OCI-LY3 (cell line): ENCODE results near the gene COL27A1.

Source experiments
- H2AFZ ChIP-seq: fragments of 200-600, 300-600 bp; shearing (Covaris generic); 2 replicates; pipeline ENCODE4 v1.6.0; 2014; ENCODE audit warnings: antibody characterized with exemption, low read depth, low read length
- H3K27ac ChIP-seq: fragments of 200-600, 300-600 bp; sonication (generic); 2 replicates; pipeline ENCODE4 v1.5.1; 2014; ENCODE audit warnings: mild to moderate bottlenecking, low read length, moderate library complexity, mixed read lengths
- H3K27me3 ChIP-seq: fragments of 200-600, 300-600 bp; sonication (generic); 2 replicates; pipeline ENCODE4 v1.6.1; 2014; ENCODE audit warnings: low read depth, low read length, mixed read lengths
- H3K36me3 ChIP-seq: fragments of 200-600, 300-600 bp; sonication (generic); replicated peaks from 2 replicates; pipeline ENCODE3; 2014; ENCODE audit warnings: low read depth, low read length, mixed read lengths
- H3K4me1 ChIP-seq: fragments of 300-600, 200-600 bp; sonication (generic); 2 replicates; pipeline ENCODE4 v1.6.1; 2014; ENCODE audit warnings: low read length, mixed read lengths
- H3K4me2 ChIP-seq: fragments of 200-600, 300-600 bp; sonication (generic); 2 replicates; pipeline ENCODE4 v1.6.1; 2014; ENCODE audit warnings: low read length, mixed read lengths
- H3K4me3 ChIP-seq: fragments of 300-600, 200-600 bp; sonication (generic); 2 replicates; pipeline ENCODE4 v1.5.1; 2014; ENCODE audit warnings: antibody characterized with exemption, mild to moderate bottlenecking, low read length, moderate library complexity
- H3K79me2 ChIP-seq: fragments of 300-600, 200-600 bp; shearing (Covaris generic); 2 replicates; pipeline ENCODE4 v1.6.1; 2014; ENCODE audit warnings: mild to moderate bottlenecking, low read length, mixed read lengths
- H3K9ac ChIP-seq: fragments of 300-600, 200-600 bp; shearing (Covaris generic); 2 replicates; pipeline ENCODE4 v1.6.0; 2014; ENCODE audit warnings: mild to moderate bottlenecking, low read length, moderate library complexity
- H3K9me3 ChIP-seq: fragments of 200-600, 300-600 bp; shearing (Covaris generic); 2 replicates; pipeline ENCODE4 v1.6.1; 2014; ENCODE audit warnings: low read length, mixed read lengths; ENCODE audit not compliant: insufficient read depth
- H4K20me1 ChIP-seq: fragments of 200-600, 300-600 bp; sonication (generic); 2 replicates; pipeline ENCODE4 v1.6.1; 2016; ENCODE audit warnings: low read length, mixed read lengths; ENCODE audit not compliant: insufficient read depth
- CTCF ChIP-seq: fragments of 200-600, 300-600 bp; sonication (generic); IDR thresholded peaks from 2 replicates; pipeline ENCODE4 v1.5.1; 2014; ENCODE audit warnings: antibody characterized with exemption, low read length, low read depth
- EZH2phosphoT487 ChIP-seq: fragments of 200-600 bp; shearing (Covaris generic); IDR thresholded peaks from 2 replicates; pipeline ENCODE4 v1.6.1; 2018; ENCODE audit warnings: antibody characterized with exemption, mixed run types, low read depth

COL27A1 gene

GRCh38 chr9:114214181-114214580 lies 58.8 kb downstream of the COL27A1 start:
- H2AFZ ChIP-seq = no peak overlapping the region
- peaks cover 8% of the 10 kb centered on the region for H3K4me1 ChIP-seq
- H3K9me3 ChIP-seq = no peaks in the 10 kb centered on the region
- H3K36me3 ChIP-seq = no peaks in the 10 kb centered on the region
- TF ChIP-seq EZH2phosphoT487 = no peak
- no peak for TF ChIP-seq CTCF
- H3K4me3 ChIP-seq = no peak overlapping the region
- H4K20me1 ChIP-seq = no peaks in the 10 kb centered on the region
- H3K4me2 ChIP-seq = no peak overlapping the region
- H3K27ac ChIP-seq = no peak overlapping the region
- peaks cover 11% of the 10 kb centered on the region for H3K27me3 ChIP-seq
- H3K9ac ChIP-seq = no peak overlapping the region
- no peaks in the 10 kb centered on the region for H3K79me2 ChIP-seq

GRCh38 chr9:114214686-114215414 lies 59.5 kb downstream of the COL27A1 start:
- Histone ChIP-seq H4K20me1 (no peaks in the 10 kb centered on the region), H3K4me1 (peaks cover 8% of the 10 kb centered on the region), H3K9ac (no peak overlapping the region), H3K27me3 (peaks cover 11% of the 10 kb centered on the region), H3K27ac (no peak overlapping the region), H3K4me3 (no peak overlapping the region), H3K79me2 (no peaks in the 10 kb centered on the region), H2AFZ (no peak overlapping the region), H3K9me3 (no peaks in the 10 kb centered on the region), H3K36me3 (no peaks in the 10 kb centered on the region), H3K4me2 (no peak overlapping the region)
- TF ChIP-seq CTCF = no peak
- TF ChIP-seq EZH2phosphoT487 = no peak

DNA sequence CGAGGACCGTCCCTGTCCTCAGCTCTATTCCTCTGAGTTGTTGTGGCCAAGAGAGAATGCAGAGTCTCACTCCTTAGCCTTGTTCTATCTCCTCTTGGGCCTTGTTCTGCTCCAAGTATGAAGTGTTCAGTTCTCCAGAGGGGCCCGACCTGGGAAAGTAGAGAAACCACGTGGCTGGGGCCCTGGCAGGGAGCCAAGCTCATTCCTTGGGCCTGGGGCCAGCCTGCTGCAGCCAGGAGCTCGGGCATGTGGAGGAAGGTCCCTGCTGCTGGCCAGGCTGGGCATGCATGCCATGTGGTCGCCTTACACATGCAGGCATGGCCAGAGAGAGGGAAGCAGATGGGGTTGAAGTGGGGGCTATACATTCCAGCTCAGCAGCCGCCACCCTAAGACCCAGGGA lies 60.7 kb downstream of the COL27A1 start:
- TF ChIP-seq CTCF = no peak
- no peak for TF ChIP-seq EZH2phosphoT487
- Histone ChIP-seq H3K9me3 (no peaks in the 10 kb centered on the region), H3K9ac (no peak overlapping the region), H3K4me2 (no peak overlapping the region), H3K4me3 (no peak overlapping the region), H3K36me3 (no peaks in the 10 kb centered on the region), H2AFZ (no peak overlapping the region), H3K27me3 (peaks cover 11% of the 10 kb centered on the region), H3K4me1 (peaks cover 8% of the 10 kb centered on the region), H3K27ac (no peak overlapping the region), H4K20me1 (no peaks in the 10 kb centered on the region), H3K79me2 (no peaks in the 10 kb centered on the region)

DNA sequence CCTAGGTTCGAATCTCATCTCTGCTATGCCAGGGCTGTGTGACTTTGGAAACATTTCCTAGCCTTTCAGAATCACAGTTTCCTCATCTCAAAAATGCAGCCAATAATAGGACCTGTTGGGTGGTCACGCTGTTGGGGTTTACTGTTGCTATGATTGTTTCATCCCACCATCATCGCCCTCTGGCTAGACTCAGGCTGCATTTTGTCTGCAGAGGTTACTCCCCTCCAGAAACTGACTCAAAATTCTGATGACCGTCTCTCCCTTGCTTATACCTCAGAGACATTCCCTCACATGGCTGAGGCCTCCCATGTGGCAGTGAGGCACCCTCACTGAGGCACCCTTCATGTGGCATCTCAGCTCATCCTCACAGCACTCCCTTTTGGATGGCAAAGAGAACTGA lies 61.6 kb downstream of the COL27A1 start:
- Histone ChIP-seq H3K27me3 (peaks cover 11% of the 10 kb centered on the region), H3K9me3 (no peaks in the 10 kb centered on the region), H3K27ac (no peak overlapping the region), H4K20me1 (no peaks in the 10 kb centered on the region), H3K4me2 (no peak overlapping the region), H3K4me1 (peaks cover 8% of the 10 kb centered on the region), H3K36me3 (no peaks in the 10 kb centered on the region), H3K4me3 (no peak overlapping the region), H2AFZ (no peak overlapping the region), H3K79me2 (no peaks in the 10 kb centered on the region), H3K9ac (no peak overlapping the region)
- TF ChIP-seq CTCF (no peak), EZH2phosphoT487 (no peak)
